SK-N-SH (cell line): ENCODE data around the gene GPR137. TPM values are rescaled to one million over a fixed set of nuclear protein-coding genes. Genes with fewer than 3 reads are reported as not detected.

Source experiments
- CTCF ChIA-PET: fragments of 300-600, 350-600 bp; formaldehyde crosslinking; extraction: SDS; loops from one replicate; lab custom pipeline; 2021; lab: Yijun Ruan, JAX
- POLR2A ChIA-PET: fragments of 350-600 bp; sonication (Branson Sonifier 250); formaldehyde crosslinking; extraction: SDS; loops from one replicate; lab custom pipeline; 2020; ENCODE audit warnings: antibody characterized with exemption, inconsistent platforms; lab: Yijun Ruan, JAX
- DNase-seq: peaks from one replicate; pipeline ENCODE4 v3.0.0; 2012
- H2AFZ ChIP-seq: fragments of 200-600 bp; sonication (generic); 2 replicates; pipeline ENCODE4 v1.8.1; 2016; ENCODE audit warnings: antibody characterized with exemption, mild to moderate bottlenecking, low read depth
- H3F3A ChIP-seq: fragments of 200-600 bp; sonication (generic); replicated peaks from 2 replicates; pipeline ENCODE3; 2016; ENCODE audit warnings: antibody characterized with exemption, mild to moderate bottlenecking; ENCODE audit not compliant: insufficient read depth
- H3K27ac ChIP-seq, 2 experiments: fragments of 200-500 bp in 1 of 2; fragments of 200-600 bp in 1 of 2; sonication (Bioruptor generic) in 1 of 2; sonication (generic), shearing (Covaris generic) in 1 of 2; 2 replicates each; pipeline versions ENCODE4 v1.5.1 to v1.6.1; 2014 to 2016; ENCODE audit warnings: low read depth in 2 of 2, inconsistent platforms in 1 of 2, low read length in 1 of 2, mild to moderate bottlenecking in 1 of 2, mixed read lengths in 1 of 2
- H3K27me3 ChIP-seq: fragments of 200-600 bp; sonication (generic), shearing (Covaris generic); 2 replicates; pipeline ENCODE4 v1.6.1; 2016; ENCODE audit warnings: mixed run types; ENCODE audit not compliant: insufficient read depth
- H3K36me3 ChIP-seq, 2 experiments: fragments of 200-500 bp in 1 of 2; fragments of 200-600 bp in 1 of 2; sonication (Bioruptor generic) in 1 of 2; sonication (generic) in 1 of 2; replicated peaks in 1 of 2; 2 replicates each; pipeline versions ENCODE3 to v1.5.1; 2014 to 2016; ENCODE audit warnings: low read length in 1 of 2, mild to moderate bottlenecking in 1 of 2; ENCODE audit not compliant: insufficient read depth in 2 of 2, control insufficient read depth in 1 of 2
- H3K4me1 ChIP-seq, 2 experiments: fragments of 200-500 bp in 1 of 2; fragments of 200-600 bp in 1 of 2; sonication (Bioruptor generic) in 1 of 2; sonication (generic), shearing (Covaris generic) in 1 of 2; 2 replicates each; pipeline versions ENCODE4 v1.5.1 to v1.6.1; 2014 to 2016; ENCODE audit warnings: low read depth in 1 of 2, low read length in 1 of 2, mixed run types in 1 of 2; ENCODE audit not compliant: insufficient read depth in 2 of 2, control insufficient read depth in 1 of 2
- H3K4me2 ChIP-seq: fragments of 200-600 bp; sonication (generic), shearing (Covaris generic); 2 replicates; pipeline ENCODE4 v1.6.1; 2017; ENCODE audit warnings: mixed run types
- H3K4me3 ChIP-seq, 2 experiments: fragments of 200-500 bp in 1 of 2; fragments of 200-600 bp in 1 of 2; sonication (Bioruptor generic) in 1 of 2; sonication (generic), shearing (Covaris generic) in 1 of 2; 2 replicates each; pipeline versions ENCODE4 v1.5.1 to v1.8.1; 2014 to 2016; ENCODE audit warnings: low read depth in 2 of 2, inconsistent platforms in 1 of 2, low read length in 1 of 2, mild to moderate bottlenecking in 1 of 2, mixed read lengths in 1 of 2, moderate library complexity in 1 of 2
- H3K79me2 ChIP-seq: fragments of 200-600 bp; sonication (generic); 2 replicates; pipeline ENCODE4 v1.8.1; 2017; ENCODE audit warnings: mild to moderate bottlenecking; ENCODE audit not compliant: insufficient read depth
- H3K9ac ChIP-seq: fragments of 200-600 bp; sonication (generic); 2 replicates; pipeline ENCODE4 v1.6.1; 2017; ENCODE audit warnings: mixed run types
- H3K9me2 ChIP-seq: fragments of 200-600 bp; sonication (generic); 2 replicates; pipeline ENCODE4 v1.6.1; 2017; ENCODE audit warnings: mixed run types
- H3K9me3 ChIP-seq: fragments of 200-600 bp; sonication (generic); 2 replicates; pipeline ENCODE4 v1.6.1; 2017; ENCODE audit warnings: mixed run types, mild to moderate bottlenecking, moderate library complexity
- H4K20me1 ChIP-seq: fragments of 200-600 bp; sonication (generic); 2 replicates; pipeline ENCODE4 v1.6.1; 2017; ENCODE audit warnings: mild to moderate bottlenecking, mixed run types; ENCODE audit not compliant: insufficient read depth
- CTCF ChIP-seq: fragments of 200-600 bp; sonication (generic); IDR thresholded peaks from 2 replicates; pipeline ENCODE4 v1.6.1; 2017; ENCODE audit warnings: antibody characterized with exemption, mild to moderate bottlenecking, moderate library complexity
- FOXJ3 ChIP-seq: sonication (generic); formaldehyde crosslinking; IDR thresholded peaks from 2 replicates; pipeline ENCODE4 v1.5.1; 2020; ENCODE audit warnings: mild to moderate bottlenecking, missing genetic modification reagents
- FOXM1 ChIP-seq: IDR thresholded peaks from 2 replicates; pipeline ENCODE4 v1.4.0; 2012; ENCODE audit warnings: low read depth, mild to moderate bottlenecking
- GATA2 ChIP-seq: sonication (generic); formaldehyde crosslinking; IDR thresholded peaks from 2 replicates; pipeline ENCODE4 v1.5.0; 2020; ENCODE audit warnings: mild to moderate bottlenecking, missing genetic modification reagents
- JUND ChIP-seq: IDR thresholded peaks from 2 replicates; pipeline ENCODE4 v1.4.0; 2012
- MEF2A ChIP-seq: IDR thresholded peaks from 2 replicates; pipeline ENCODE4 v1.4.0; 2012; ENCODE audit warnings: low read depth, borderline replicate concordance
- MXI1 ChIP-seq: IDR thresholded peaks from 2 replicates; pipeline ENCODE4 v1.6.1; 2012; ENCODE audit warnings: mild to moderate bottlenecking, low read depth, low read length, improper control_type of control experiment
- POLR2AphosphoS5 ChIP-seq: IDR thresholded peaks from 2 replicates; pipeline ENCODE4 v1.6.1; 2012; ENCODE audit warnings: low read depth, low read length
- RAD21 ChIP-seq: IDR thresholded peaks from 2 replicates; pipeline ENCODE4 v1.6.1; 2012; ENCODE audit warnings: mild to moderate bottlenecking, low read length
- RFX5 ChIP-seq: IDR thresholded peaks from 2 replicates; pipeline ENCODE4 v1.6.1; 2012; ENCODE audit warnings: mild to moderate bottlenecking, improper control_type of control experiment, low read length
- SIN3A ChIP-seq: IDR thresholded peaks from 2 replicates; pipeline ENCODE4 v1.6.1; 2012; ENCODE audit warnings: low read depth, mild to moderate bottlenecking, low read length, moderate library complexity, borderline replicate concordance
- SMC3 ChIP-seq: IDR thresholded peaks from 2 replicates; pipeline ENCODE4 v1.6.1; 2012; ENCODE audit warnings: low read depth, low read length, improper control_type of control experiment
- ZBTB33 ChIP-seq: IDR thresholded peaks from 2 replicates; pipeline ENCODE4 v1.4.0; 2012; ENCODE audit warnings: low read depth, borderline replicate concordance
- WGBS: methylation state at CpG from one replicate; pipeline ENCODE4 v1.1.6; 2017; ENCODE audit warnings: low lambda C conversion rate; 5-methylcytosine and 5-hydroxymethylcytosine counted together
- polyA plus RNA-seq, 3 experiments: library from polyadenylated mRNA; depleted of rRNA; stranded (reverse); fragments of >200 nt; gene quantifications; 2 replicates each; pipeline ENCODE4 v1.2.3, GENCODE V29; 2012
- TF ChIP-seq, protein P1 (sequence below): IDR thresholded peaks from 2 replicates; pipeline ENCODE4; 2012
- TF ChIP-seq, protein P2 (sequence below): fragments of 150-350 bp; IDR thresholded peaks from 2 replicates; pipeline ENCODE4 v1.6.1; 2017; ENCODE audit warnings: antibody characterized with exemption, low read length, low read depth, borderline replicate concordance

GPR137 gene
- polyA plus RNA-seq, 1 of the 3 experiments (the other 2 are of a cell fraction): 29.9 TPM

GRCh38 chr11:64284048-64284961 is 1.3 kb upstream of the GPR137 start, which contains the start of gene BAD (continued):
- TF ChIP-seq POLR2AphosphoS5 (peak; percentile 68), JUND (no peak), GATA2 (CRISPR knock-in tag) (no peak)

DNA sequence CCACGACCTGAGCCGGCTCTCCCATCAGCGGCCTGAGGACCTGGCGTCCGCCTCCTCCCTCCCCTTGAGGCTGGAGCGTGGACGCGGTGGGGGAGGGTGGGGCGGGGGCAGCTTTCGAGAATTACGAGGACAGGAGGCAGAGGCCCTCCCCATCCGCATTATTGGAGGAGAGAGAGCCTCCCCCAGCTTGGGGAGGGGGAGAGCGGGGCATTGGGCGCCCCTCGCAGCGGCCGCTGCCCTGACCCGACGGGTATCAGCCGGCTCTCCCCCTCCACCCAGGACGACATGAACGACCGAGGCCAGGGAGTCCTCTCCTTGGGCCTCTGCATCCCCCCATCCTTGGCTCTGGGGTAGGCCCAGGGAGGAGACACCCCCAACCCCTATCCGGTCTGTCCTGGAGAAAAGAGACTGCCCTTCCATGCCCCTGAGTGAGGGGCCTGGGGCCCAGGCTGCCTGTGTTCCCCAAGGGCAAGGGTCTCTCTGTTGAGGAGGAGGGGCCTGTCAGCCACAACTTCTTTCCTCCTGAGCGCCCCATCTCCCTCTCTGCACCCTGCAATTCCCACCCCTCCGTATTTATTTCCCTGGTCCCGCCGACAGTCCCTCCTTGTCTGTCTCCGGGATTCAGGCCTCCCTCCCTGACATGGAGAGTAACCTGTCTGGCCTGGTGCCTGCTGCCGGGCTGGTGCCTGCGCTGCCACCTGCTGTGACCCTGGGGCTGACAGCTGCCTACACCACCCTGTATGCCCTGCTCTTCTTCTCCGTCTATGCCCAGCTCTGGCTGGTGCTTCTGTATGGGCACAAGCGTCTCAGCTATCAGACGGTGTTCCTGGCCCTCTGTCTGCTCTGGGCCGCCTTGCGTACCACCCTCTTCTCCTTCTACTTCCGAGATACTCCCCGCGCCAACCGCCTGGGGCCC is 495 bp downstream of the GPR137 start:
- H3K9me3 ChIP-seq: no peaks in the 10 kb centered on the region
- 59% methylated on average over 17 of the region's 40 CpGs for WGBS
- DNase-seq: peak; percentile 73

More for the DNA sequence above, 495 bp downstream of the GPR137 start:
- peak overlapping the region; percentile 89 for H3K9ac ChIP-seq
- no peak for TF ChIP-seq MEF2A
- no peak for TF ChIP-seq FOXJ3 (CRISPR knock-in tag)
- peak; percentile 20; the same call in 1 of the 2 replicates for TF ChIP-seq SMC3
- peak; percentile 25 for TF ChIP-seq RAD21
- no peak for TF ChIP-seq SIN3A
- peak; percentile 61; the same call in 1 of the 2 replicates for TF ChIP-seq MXI1
- no peak for TF ChIP-seq RFX5
- TF ChIP-seq FOXM1: no peak
- no peak for TF ChIP-seq ZBTB33
- TF ChIP-seq, protein P1, sequence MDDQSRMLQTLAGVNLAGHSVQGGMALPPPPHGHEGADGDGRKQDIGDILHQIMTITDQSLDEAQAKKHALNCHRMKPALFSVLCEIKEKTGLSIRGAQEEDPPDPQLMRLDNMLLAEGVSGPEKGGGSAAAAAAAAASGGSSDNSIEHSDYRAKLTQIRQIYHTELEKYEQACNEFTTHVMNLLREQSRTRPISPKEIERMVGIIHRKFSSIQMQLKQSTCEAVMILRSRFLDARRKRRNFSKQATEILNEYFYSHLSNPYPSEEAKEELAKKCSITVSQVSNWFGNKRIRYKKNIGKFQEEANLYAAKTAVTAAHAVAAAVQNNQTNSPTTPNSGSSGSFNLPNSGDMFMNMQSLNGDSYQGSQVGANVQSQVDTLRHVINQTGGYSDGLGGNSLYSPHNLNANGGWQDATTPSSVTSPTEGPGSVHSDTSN: no peak
- no peak for TF ChIP-seq GATA2 (CRISPR knock-in tag)
- TF ChIP-seq, protein P2, sequence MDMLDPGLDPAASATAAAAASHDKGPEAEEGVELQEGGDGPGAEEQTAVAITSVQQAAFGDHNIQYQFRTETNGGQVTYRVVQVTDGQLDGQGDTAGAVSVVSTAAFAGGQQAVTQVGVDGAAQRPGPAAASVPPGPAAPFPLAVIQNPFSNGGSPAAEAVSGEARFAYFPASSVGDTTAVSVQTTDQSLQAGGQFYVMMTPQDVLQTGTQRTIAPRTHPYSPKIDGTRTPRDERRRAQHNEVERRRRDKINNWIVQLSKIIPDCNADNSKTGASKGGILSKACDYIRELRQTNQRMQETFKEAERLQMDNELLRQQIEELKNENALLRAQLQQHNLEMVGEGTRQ: no peak
- TF ChIP-seq CTCF: peak; percentile 32
- peaks cover 0 to 6% of the 10 kb centered on the region in 2 experiments for H3K36me3 ChIP-seq
- peak overlapping the region; percentile 60 to 95 for H3K4me3 ChIP-seq
- H3K79me2 ChIP-seq: peaks cover 28% of the 10 kb centered on the region
- peak overlapping the region; percentile 100 for H3K4me2 ChIP-seq
- H4K20me1 ChIP-seq: no peaks in the 10 kb centered on the region
- peaks cover 16% of the 10 kb centered on the region for H3F3A ChIP-seq
- H3K4me1 ChIP-seq: peaks cover 8 to 26% of the 10 kb centered on the region in 2 experiments; a peak in 2 of 4 replicates
- peak overlapping the region; percentile 32 to 87; a peak in 3 of 4 replicates for H3K27ac ChIP-seq
- POLR2A ChIA-PET: interaction anchor here (1.6 to 3.2 kb wide), 3 partner anchors 15 to 44 kb away, joined by 3 to 33 read pairs (median 6); partner anchors contain the start of gene ESRRA
- peak overlapping the region; percentile 83; the same call in 1 of the 2 replicates for H2AFZ ChIP-seq
- H3K27me3 ChIP-seq: 0 out of 2 replicates have a peak, but pooled peaks cover 6% of the 10 kb centered on the region
- CTCF ChIA-PET: interaction anchor here (1.1 to 12.2 kb wide), 6 partner anchors 11 to 365 kb away, joined by 3 to 196 read pairs (median 11); partner anchors contain the start of genes CATSPERZ, ESRRA and PLCB3
- H3K9me2 ChIP-seq: no peaks in the 10 kb centered on the region
